ENCODE measurements around the gene RBBP7. TPM values are rescaled to one million over a fixed set of nuclear protein-coding genes. Genes with fewer than 3 reads are reported as not detected.

Gene RBBP7
- total RNA-seq, 1 donor from 2014 or later = 115 TPM

GRCh38 chrX:16910376-16910775 is 40.2 kb upstream of the RBBP7 start:
- Histone ChIP-seq H3K27me3 (ENCODE audit: low read depth) (no peaks in the 10 kb centered on the region), H3K36me3 (no peaks in the 10 kb centered on the region), H3K27ac (replicated peaks) (no peak overlapping the region), H3K9me3 (replicated peaks) (no peaks in the 10 kb centered on the region), H3K4me1 (no peaks in the 10 kb centered on the region), H3K4me3 (no peak overlapping the region)
- TF ChIP-seq CTCF (IDR thresholded peaks at IDR 0.05; ENCODE audit: borderline replicate concordance) = no peak
- intact Hi-C loops (cut with micrococcal nuclease) = no loop called here
- DNase-seq = no peak

DNA sequence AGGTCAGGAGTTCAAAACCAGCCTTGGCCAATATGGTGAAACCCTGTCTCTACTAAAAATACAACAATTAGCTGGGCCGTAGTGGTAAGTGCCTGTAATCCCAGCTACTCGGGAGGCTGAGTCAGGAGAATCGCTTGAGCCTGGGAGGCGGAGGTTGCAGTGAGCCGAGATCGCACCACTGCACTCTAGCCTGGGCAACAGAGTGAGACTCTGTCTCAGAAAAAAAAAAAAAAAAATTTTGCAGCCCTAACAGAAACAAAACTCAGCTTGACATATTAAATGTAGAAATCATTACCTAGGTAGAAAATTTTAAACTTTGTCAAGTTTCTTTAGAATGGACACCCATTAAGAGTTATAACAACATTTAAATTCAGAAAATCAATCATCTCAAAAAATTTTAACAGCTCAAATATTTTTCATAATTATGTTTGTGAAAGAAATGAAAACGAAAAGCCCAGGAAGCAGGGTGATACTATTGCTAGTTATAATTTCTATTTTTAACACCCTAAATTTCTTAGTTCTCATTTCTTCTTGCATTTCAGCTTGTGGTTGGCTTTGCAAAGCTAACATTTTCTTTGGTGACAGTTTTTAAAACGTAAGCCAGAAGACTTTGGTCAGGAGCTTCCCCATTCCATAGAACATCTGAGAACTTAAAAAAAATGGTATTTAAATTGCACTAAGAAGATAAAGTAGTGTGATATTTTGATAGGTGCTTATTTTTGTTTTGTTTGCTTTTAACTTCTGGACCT is 33.3 kb upstream of the RBBP7 start:
- no peaks in the 10 kb centered on the region for H3K27me3 ChIP-seq (ENCODE audit: low read depth)
- no peak for TF ChIP-seq CTCF (IDR thresholded peaks at IDR 0.05; ENCODE audit: borderline replicate concordance)
- intact Hi-C loops (cut with micrococcal nuclease) = no loop called here
- H3K4me1 ChIP-seq = no peaks in the 10 kb centered on the region
- no peaks in the 10 kb centered on the region for H3K36me3 ChIP-seq
- no peaks in the 10 kb centered on the region for H3K9me3 ChIP-seq (replicated peaks)
- no peak overlapping the region for H3K27ac ChIP-seq (replicated peaks)
- no peak overlapping the region for H3K4me3 ChIP-seq
- DNase-seq = no peak

DNA sequence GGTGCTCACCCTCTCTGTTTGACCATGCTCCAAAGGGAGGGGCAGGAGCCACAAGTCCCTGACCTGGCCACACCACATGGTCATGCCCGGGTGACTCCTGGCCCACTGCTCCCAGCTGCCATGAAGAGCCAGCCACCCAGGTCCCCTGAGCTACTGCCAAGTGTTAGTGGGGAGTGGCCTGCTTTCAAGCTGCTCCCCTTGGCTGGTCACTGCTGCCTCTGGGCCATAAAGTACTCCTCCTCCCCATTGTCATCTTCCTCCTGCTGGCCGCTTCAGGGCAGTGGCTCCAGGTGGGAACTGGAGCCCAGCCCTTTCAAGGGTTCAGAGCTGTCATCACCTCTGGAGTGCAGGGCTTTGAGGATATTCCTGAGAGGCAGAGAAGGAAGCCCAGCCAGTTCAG is 27.3 kb upstream of the RBBP7 start:
- TF ChIP-seq CTCF (IDR thresholded peaks at IDR 0.05; ENCODE audit: borderline replicate concordance) = no peak
- Histone ChIP-seq H3K27ac (replicated peaks) (no peak overlapping the region), H3K9me3 (replicated peaks) (no peaks in the 10 kb centered on the region), H3K36me3 (no peaks in the 10 kb centered on the region), H3K4me1 (no peaks in the 10 kb centered on the region), H3K27me3 (ENCODE audit: low read depth) (no peaks in the 10 kb centered on the region), H3K4me3 (no peak overlapping the region)
- no peak for DNase-seq
- intact Hi-C loops (cut with micrococcal nuclease) = no loop called here

DNA sequence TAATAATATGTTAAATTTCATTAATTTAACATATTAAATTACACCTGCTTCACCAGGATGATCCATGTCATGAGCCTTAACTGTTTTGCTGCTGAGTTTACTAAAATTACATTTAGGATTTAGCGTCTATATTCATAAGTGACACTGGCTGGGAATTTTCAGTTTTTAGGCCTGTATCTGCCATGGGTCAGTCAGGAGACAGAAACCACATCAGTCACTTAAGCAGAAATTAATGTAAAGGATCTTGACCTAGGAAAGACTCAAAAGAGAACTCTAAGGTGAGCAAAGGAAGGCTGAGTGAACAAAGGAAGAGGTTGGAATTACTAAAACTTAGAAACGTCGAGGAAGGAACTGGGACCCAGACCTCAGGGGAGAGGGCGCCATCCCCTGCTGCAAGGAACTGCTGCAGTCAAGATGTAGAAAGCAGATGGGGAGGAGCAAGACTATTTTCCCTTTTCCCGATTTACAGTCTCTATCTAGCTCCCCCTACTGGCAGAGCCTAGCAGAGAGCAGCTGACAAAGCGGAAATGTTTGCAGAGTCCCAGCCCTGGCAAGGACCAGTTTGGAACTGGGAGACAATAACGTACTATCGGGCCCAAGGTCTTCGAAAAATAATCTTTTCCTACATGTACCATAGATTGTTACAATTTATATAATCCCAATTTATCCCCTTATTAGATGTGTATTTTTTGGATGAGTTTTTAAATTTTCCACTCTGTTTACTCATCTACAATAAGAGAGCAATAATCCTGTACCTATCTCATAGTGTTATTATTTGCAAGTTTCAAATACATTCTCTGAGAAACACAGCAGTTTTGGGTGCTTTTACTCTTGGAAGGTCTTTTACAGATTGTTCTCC is 22.6 kb upstream of the RBBP7 start:
- no peaks in the 10 kb centered on the region for H3K4me1 ChIP-seq
- H3K4me3 ChIP-seq = no peak overlapping the region
- H3K9me3 ChIP-seq (replicated peaks) = no peaks in the 10 kb centered on the region
- no peaks in the 10 kb centered on the region for H3K36me3 ChIP-seq
- intact Hi-C loops (cut with micrococcal nuclease) = no loop called here
- H3K27ac ChIP-seq (replicated peaks) = no peak overlapping the region
- no peaks in the 10 kb centered on the region for H3K27me3 ChIP-seq (ENCODE audit: low read depth)
- DNase-seq = peak; percentile 37
- peak; percentile 81 for TF ChIP-seq CTCF (IDR thresholded peaks at IDR 0.05; ENCODE audit: borderline replicate concordance)

- intact Hi-C loops (cut with micrococcal nuclease) = loop anchor here (10.0 kb wide), 1 partner anchor 159 kb away; no protein-coding TSS in a partner anchor
- H3K4me3 ChIP-seq = no peak overlapping the region
- no peak overlapping the region for H3K27ac ChIP-seq (replicated peaks)
- TF ChIP-seq CTCF (IDR thresholded peaks at IDR 0.05; ENCODE audit: borderline replicate concordance) = no peak
- no peaks in the 10 kb centered on the region for H3K36me3 ChIP-seq
- H3K9me3 ChIP-seq (replicated peaks) = no peaks in the 10 kb centered on the region
- H3K27me3 ChIP-seq (ENCODE audit: low read depth) = no peaks in the 10 kb centered on the region
- H3K4me1 ChIP-seq = peaks cover 5% of the 10 kb centered on the region
- DNase-seq = no peak
These were observed 15.5 kb upstream of the RBBP7 start for GRCh38 chrX:16885628-16886027.

Measured in left ventricle myocardium inferior (tissue), 1 donor.